GM19328 (cell line): Measurements from ENCODE around the gene ANXA11.

ENCODE experiments used
- ATAC-seq: cut with Tn5 transposase; IDR thresholded peaks from one replicate; pipeline ENCODE4 v1.9.1; 2021; ENCODE audit warnings: mild to moderate bottlenecking, moderate library complexity; ENCODE audit not compliant: unreplicated experiment

ANXA11 gene

DNA sequence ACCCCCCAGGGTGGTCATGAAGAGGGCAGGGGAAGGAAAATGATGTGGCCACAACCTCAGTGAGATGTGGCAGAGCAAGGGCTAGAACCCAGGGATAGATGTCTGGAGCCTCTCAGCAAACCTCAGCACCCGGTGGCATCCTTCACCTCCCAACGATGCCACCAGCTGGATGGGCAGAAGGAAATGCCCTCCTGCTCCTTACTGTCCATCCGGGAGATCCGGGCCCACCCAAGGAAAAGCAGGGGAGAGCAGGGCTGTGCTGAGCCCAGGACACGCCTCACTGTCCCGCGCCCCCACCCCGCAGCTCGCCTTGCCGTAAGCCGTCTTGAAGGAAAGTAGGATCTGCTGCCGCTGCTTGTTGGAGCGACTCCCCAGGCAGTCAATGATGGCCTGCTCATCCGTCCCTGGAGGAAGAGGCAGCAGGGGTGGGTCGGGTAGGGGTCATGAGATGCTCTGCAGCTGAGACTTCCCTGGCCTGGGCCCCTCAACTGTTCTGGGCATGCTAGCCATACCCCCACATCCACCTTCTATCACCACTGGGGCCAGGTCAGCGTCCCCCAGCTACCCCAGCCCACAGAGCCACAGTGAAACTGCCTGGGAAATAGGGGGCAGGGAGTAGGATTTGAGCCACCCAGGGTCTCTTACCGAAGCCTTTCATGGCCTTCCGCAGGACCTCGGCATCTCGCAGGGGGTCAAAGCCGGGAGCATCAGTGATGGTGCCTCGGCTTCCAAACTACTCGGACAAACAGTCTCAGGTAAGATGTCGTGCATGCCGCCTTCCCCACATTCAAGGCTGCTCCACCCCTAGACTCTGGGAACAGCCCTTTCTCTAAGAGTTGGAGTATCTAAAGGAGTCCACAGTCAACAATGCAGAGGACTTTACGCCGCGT is 38.5 kb downstream of the ANXA11 start:
- ATAC-seq = no peak

DNA sequence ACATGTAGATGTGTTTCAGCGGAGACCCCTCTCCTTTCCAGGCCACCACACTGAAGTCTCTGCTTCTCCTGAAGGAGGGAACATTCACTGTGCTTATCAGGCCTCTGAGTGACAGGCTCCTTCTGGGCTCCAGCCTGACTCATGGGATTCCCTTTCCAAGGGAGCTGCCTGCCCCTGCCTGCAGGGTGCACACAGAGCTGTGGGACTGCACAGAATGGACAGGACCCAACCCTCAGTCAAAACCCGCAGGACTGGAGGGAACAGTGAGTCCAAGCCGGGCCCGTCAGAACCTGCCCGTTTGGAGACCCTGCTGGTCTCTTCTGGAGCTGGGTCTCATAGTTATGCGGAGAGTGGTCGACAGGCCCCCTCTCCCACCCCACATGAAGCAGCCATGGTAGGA is 40.2 kb downstream of the ANXA11 start:
- no peak for ATAC-seq

DNA sequence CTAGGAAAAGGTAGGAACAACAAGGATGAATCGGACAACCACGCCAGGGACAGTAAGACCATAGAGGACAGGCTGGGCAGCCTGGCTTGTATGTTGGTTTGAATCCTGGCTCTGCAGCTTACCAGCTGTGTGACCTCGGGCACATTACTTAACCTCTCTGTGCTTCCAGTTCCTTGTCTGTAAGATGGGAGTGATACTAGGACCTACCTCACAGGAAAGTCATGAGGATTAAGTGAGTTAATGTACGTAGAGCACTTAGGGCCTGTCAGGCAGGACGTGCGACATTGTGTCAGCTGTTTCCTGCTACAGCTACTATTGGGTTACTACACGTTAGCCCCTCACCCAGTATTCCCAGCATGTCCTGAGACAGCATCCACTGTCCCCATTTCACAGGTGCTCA is 40.7 kb downstream of the ANXA11 start:
- no peak for ATAC-seq

DNA sequence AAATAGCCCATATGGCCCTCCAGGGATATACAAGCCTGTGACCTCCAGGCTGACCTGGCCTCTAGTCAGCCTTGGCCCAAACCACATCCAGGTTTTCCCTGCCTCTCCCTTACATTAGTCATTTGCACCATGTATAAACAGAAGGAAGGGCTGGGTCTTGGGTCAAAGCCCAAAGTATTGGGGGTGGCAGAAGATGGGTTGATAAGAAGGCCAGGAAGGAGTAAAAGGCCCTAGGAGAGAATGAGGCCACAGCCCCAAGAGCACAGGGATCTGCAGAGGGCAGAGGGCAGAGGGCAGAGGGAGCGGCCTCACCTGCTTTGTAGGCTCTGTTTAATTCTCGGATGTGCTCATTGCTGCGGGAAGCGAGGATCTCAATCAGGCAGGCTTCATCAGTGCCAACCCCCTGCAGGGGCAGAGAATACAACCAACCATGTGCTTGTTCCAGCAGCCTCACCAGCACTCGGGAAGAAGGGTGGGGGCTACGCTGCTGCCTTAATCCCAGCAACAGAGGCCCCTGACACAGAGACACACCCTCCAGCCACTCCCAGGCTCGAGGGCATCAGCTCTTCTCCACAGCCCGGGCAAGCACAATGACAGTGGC is 41.5 kb downstream of the ANXA11 start:
- ATAC-seq = no peak

DNA sequence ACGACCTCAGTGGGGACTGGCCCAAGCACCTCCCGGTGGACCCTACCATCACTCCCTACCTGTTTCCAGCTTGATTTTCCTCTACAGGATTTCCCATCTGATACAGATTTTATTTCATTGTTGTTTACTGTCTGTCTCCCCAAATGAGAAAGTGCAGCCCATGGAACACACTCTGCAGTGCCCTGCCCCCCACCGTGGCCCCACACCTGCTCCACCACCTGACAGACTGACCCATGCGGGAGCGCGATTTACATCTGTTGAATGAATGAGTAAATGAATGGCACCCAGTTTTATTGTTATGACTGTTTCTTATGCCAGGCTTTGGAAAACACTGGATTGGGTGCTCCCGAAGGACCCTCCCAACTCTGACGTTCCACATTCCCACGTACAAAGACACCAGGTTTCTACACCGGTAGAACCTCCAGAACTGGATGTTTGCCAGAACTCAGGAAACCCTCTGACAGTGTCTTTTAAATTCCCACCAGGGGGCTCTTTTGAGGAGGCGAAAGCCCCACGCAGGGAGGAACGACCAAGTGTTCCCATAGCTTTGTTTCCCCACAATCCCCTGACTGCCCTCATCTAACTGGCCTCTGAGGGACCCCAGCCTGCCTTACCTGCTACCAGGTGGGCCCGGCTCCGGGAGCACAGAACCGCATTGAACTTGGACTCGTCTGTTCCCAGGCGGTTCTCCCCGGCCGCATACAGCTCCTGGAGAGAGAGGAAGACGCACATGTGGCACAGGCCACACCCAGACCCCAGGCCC is 43.8 kb downstream of the ANXA11 start:
- ATAC-seq = no peak

DNA sequence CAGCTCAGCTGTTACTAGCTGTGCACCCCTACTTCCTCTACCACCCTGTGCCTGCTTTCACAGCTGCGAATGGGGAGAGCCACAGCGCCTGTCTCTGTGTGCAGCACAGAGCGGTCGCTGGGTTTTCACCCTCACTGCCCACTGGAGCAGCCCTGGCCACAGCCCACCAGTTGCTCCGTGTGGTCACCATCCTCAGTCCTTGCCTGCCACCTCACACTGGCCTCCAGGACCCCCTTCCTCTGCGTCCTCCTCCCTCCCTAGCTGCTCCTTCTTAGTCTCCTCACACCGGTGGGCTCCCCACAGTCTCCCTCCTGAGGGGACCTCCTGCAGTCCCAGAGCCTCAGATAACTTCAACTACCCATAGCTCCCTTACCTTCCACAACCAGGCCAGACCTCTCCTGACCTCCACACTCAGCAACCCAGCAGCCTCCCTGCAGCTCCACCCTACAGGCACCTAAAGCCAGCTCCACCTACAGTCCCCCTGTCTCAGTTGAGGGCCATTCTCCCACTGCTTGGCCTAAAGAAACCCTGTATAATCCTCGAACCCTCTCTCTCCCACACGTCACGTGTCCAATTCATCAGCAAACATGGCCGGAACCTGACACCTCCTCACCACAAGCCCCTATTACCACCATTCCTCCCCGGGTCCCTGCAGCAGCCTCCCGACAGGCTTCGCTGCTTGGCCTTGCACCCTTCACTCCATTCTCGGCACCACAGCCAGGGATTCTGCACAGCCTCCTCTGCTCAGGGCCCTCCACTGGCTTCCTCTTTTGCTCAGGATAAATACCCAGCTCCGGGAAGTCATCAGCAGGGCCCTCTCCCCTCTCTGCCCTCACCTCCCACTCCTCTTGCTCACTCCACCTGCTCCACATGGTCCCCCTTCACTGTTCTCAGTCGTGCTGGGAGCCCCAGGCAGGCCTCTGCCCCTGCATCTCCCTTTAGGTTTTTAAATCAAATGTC is 44.7 kb downstream of the ANXA11 start:
- ATAC-seq = no peak

DNA sequence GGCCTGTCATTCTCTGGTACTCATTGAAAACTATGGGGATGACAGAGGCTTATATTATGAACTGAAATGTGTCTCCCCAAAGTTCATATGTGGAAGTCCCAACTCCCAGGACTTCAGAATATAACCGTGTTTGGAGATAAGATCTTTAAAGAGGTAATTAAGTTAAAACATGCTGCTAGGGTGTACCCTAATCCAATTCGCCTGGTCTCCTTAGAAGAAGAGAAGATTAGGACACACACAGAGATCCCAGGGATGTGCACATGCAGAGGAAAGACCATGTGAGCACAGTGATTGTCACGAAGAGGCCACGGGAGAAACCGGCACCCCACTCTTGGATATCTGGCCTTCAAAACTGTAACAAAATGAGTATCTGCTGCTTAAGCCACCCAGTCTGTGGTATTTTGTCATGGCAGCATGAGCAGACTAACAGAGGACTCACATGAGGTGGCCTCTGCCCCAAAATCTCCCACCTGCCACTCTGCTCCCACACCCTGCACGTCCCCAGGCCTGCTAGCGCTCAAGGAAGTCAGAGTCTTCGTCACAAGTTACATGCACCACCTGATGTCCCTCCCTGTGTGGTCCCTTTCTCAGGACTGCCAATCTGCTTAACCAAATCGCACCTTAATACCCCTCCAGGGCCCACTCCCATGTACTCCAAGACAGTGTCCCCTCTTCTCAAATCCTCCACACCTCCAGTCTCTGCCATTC is 46.0 kb downstream of the ANXA11 start:
- ATAC-seq = no peak

DNA sequence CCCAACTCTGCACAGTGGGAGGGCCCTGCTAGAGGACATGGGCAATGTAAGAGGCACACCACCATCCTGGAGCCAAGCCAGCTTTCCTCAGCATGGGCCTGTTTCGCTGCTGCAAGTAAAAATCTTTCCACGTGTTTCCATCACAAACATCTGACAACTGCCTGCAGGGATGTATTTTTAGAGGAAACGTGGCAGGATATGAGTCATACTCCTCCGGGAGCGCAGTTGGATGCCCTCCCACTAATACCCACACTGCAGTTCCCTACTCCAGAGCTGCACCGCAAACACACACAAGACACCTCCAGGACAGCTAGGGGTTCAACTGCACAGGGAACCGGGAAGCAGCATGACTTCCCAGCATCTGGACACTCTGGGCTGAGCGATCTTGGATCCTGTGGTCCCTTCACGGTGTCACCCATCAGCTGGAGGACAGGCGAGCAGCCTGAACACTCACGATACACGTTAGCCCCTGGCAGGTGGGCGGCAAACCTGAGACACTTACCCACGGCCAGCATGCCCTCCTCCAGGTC is 46.7 kb downstream of the ANXA11 start:
- no peak for ATAC-seq

DNA sequence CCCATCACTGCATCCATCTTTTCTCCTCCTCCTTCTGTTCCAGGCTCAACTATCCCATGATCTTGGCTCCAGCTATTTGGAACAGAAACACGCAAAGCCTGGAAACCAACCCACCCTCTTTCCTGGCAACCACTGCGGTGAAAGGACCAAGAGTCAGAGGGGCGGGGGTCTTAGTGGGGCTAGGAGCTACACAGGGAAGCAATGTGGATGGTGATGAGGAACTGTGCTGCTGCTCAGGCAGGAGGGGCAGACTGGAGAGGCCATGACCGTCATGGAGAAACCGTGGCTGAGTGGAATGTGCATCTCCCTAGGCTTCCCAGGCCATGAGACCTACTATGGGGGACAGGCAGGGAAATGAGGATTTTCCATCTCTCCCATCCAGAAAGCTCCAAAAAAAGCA is 47.2 kb downstream of the ANXA11 start:
- no peak for ATAC-seq

DNA sequence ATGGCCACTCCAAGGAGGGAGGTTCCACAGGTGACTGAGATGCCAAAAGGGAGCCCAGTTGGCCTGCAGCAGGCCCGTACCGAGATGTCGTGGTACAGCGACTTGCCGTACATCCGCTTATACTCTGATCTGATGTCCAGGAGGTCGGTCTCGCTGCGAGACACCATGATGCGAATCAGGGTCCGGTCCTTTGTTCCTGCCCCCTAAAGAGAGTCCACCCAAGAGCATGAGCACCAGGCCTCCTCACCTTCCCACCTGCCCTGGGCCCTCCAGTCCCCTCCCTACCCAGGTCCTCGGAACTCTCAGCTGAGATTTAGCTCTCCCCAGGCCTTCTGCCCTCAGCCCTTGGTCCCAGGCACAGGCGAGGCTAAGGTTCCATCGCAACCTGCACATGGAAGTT is 47.8 kb downstream of the ANXA11 start:
- ATAC-seq = no peak

DNA sequence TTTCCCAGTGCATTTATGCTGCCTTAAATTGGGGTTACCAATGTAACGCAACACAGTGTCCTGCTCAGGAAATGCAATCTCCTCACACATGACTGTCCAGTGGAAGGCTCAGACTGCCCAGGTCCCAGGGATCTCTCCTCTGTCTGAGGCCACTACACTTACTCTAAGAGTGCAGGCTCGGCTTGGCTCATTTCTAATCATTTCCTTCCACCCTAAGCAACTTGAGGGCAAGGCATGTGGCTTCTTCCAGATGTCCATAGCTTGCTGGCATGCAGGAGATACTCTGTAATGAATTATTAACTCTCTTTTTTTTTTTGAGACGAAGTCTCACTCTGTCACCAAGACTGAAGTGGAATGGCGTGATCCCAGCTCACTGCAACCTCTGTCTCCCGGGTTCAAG is 49.1 kb downstream of the ANXA11 start:
- ATAC-seq = no peak

DNA sequence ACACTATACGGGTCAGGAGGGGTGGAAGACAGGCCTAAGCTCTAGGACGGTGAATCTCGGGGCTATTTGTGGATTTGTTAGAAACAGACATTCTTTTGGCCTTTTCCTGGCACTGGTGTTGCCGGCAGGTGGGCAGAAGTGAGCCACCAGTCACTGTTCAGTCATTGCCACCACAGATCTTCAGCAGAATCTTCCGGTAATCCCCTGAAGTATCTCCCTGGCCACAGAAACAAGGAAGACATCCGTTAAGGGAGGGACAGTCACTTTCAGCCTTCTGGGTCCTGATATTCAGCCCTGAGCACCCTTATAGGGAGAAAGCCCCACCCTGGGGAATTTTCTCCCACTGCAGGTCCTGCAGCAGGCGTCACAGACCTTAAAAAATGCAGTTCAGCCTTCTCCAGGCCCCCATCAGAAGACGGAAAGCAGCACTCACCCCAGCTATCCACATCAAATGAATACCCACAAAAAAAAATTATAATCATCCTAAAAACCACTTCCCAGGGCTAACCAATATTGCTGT is 49.6 kb downstream of the ANXA11 start:
- ATAC-seq = no peak

DNA sequence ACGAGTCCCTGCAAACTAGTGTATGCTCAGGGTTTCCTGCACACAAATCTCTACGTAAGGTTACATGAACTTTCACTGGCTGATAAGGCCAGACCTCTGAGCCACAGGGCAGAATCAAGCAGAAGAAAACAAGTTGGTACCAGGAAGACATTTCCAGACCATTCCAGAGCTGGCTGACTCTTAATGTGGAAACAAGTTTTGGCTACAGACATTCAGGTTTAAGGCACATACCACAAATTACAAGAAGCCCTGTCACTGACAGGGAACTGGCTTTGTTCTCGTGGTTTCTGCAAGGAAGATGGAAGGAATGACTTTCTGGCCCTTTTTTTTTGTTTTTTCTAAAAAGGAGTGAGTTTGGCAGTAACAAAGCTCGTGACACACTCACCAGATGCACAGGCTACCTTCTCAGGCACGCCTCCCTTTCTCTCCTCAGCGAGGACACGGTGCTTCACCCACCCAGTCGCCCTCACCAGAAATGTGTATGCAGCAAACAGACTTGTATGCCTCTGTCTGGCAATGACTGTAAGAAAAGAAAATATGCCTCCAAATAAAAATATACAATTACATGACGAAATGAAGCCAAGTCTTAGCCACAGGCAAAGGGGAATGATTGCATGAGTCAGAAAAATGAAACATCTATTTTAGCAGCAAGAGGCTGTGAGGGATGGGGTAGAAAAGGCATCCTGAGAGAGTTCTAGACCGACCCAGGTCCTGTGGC is 50.2 kb downstream of the ANXA11 start:
- ATAC-seq = no peak

DNA sequence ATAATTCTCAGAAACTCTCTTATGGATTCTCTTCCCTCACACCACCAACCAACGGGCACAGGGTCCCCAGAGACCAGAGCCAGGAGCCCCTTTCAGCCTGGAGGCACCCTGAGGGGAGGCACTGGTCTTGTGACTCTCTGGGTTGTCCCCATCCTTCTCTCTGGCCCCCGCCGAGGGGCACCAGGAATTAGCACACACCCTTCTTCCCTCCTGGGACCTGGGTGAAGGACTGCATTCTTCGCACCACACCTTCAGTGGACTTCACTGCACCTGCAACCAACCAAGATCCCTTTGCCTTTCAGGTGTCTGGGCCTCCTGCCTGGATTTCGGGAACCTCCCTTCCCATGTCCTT is 50.7 kb downstream of the ANXA11 start:
- no peak for ATAC-seq

DNA sequence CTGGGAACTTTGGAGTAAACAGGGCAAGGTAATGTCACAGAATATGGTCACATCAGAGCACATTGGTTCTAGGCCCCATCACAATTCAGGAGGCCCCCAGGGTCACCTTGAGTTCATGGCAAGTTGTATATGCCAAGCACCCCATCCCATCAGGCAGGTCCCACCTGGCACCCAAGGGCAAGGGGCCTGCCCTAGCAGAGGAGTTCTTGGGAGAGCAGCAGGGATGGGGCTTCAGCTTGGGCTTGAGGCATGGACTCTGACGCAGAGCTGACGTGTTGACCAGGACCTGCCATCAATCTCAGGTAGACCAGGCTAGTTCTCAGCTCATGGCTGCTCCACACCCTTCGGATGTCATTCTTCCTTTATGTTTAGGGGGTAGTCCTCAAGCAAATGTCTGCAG is 51.9 kb downstream of the ANXA11 start:
- ATAC-seq = no peak

DNA sequence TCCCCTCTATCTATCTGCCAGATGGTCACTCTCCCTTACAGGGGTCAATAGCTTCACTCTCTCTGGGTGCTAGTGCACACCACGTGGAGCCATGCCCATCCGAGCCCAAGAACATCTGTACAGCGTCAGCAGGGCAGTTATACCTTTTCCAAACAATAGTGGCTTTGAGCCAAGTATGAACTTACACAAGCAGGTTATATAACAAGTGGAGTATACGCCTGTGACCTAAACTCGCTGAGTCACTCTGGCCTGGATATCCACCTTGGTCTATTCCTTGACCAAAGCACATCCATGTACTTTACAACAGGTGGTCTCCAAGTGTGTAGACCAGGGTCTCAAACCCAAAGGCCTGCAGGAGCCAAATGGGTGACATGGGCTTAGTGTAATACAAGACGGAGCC is 52.5 kb downstream of the ANXA11 start:
- ATAC-seq = no peak

DNA sequence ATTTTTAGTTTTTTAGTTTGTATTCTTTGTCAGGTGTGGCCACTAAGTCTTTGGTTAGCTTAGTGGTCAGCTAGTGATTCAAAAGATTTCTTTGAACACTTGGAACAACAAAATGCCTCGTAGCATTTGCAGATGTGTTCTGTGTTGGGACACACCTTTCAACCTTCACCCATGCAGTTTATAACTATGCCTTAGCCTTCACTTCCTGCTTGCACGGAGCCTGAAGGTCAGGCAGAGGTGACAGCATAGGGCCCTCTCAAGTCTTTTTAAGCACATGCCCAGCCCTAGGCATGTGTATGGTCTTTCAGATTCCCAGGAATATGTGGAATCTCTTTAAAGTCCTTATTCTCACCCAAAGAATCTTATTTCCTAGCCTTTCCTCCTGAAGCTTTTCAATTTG is 55.2 kb downstream of the ANXA11 start:
- ATAC-seq = no peak

DNA sequence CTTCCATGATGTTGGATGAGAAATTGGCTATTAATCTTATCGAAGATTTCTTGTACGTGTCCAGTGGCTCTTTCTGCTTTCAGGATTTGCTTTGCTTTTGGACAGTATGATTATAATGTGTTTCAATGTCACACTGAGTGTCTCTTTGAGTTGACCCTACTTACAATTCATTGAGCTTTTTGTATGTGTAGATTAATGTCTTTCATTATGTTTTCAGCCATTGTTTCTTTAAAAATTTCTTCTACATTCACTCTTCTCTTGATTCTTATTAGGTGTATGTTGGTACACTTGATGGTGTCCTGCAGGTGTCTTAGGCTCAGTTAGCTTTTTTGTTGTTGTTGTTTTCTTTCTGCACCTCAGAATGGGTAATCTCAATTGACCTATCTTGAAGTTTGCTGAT is 56.2 kb downstream of the ANXA11 start:
- ATAC-seq = no peak

DNA sequence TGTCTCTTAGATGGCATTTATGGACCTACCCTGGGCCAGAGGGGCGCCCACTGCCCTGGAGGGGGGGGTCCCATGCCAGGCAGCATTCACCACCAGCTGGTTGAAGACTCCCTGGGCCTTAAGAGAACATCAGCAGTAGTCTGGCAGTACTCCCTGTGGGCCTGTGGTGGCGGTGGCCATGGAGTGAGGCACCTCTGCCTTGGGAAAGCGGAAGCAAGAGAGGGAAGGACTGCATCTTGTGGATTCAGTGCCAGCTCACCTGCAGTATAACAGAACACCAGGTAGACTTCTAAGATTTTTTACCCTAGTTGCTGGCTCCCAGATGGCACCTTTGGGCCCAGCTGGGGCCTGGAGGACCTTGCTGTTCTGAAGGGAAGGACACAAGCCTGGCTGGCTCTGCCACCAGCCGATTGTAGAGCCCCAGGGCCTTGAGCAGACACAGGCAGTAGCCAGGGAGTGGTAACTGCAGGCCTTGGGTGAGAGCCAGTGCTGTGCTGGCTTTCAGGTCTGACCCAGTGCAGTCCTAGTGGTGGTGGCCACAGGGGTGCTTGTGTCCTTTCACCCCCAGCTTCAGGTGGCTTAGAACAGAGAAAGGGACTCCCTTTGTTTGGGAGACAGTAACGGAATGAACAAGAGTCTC is 57.1 kb downstream of the ANXA11 start:
- no peak for ATAC-seq
